Measurements from ENCODE around the gene CLBA1.
"Not testable (repeated sequence)": the region's sequence is repeated elsewhere in the genome, so short reads cannot be mapped to it uniquely, and the experiment has no call there.

CLBA1 gene

DNA sequence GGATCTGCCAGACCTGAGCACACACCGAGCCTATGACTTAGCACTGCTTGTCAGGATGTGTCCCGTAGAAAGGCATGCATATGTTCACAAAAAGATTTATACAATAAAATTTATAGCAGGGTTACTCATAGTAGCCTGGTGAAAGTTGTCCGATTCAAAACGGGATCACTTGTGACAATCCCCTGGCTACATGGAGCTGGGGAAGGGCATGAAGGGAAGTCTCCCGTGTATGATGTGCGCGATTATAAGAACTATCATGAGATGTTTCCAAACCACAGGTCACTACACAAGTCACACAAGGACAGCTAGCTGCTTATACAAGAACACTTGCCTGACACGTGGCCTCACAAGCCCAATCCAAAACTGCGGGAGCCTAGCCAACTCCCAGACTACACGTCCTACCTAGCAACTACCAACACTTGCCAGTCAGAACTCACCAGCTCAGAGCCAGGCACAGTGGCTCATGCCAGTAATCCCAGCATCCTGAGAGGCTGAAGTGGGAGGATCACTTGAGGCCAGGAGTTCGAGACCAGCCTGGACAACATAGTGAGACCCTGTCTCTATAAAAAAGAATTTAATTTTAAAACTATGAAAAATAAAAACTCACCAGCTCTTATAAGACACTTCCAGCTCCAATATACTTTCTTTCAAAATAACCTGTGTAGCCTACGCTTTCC, 42.8 kb downstream of the CLBA1 start:
- FAIRE-seq (no peak), DNase-seq (ENCODE audit: insufficient read length) (no peak)
- no peak for TF ChIP-seq TAF1 (IDR thresholded peaks at IDR 0.05; ENCODE audit: borderline replicate concordance, low read depth, low read length)
- TF ChIP-seq POLR2A (IDR thresholded peaks at IDR 0.05; ENCODE audit: low read depth, low read length): no peak
- no peak for TF ChIP-seq POLR2AphosphoS5 (IDR thresholded peaks at IDR 0.05; ENCODE audit: low read depth, low read length)

- no peak for TF ChIP-seq TAF1 (IDR thresholded peaks at IDR 0.05; ENCODE audit: borderline replicate concordance, low read depth, low read length)
- TF ChIP-seq POLR2AphosphoS5 (IDR thresholded peaks at IDR 0.05; ENCODE audit: low read depth, low read length): no peak
- no peak for TF ChIP-seq POLR2A (IDR thresholded peaks at IDR 0.05; ENCODE audit: low read depth, low read length)
- FAIRE-seq (no peak), DNase-seq (ENCODE audit: insufficient read length) (no peak)
Observed at GRCh38 chr14:105029402-105029801, 43.8 kb downstream of the CLBA1 start.

DNA sequence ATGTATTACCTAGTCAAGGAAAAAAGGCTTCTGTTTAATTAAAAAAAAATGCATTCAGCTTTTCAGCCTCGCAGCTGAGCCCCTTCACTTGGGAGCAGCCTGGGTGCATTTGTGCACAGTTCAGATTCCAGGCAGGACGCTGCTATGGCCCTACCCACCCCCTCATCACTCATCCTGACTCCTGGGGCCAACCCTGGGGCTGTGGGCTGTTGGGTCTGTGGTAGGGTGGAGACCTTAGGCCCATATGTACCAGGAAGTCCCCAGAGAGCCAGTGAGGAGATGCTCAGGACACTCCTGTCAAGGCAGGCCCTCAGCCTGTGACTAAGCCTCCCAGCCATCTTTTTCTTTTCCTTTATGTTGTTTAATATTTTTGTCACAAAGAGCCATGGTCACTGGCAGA, 44.6 kb downstream of the CLBA1 start:
- no peak for DNase-seq (ENCODE audit: insufficient read length)
- TF ChIP-seq POLR2A (IDR thresholded peaks at IDR 0.05; ENCODE audit: low read depth, low read length) (no peak), TAF1 (IDR thresholded peaks at IDR 0.05; ENCODE audit: borderline replicate concordance, low read depth, low read length) (no peak), POLR2AphosphoS5 (IDR thresholded peaks at IDR 0.05; ENCODE audit: low read depth, low read length) (no peak)
- FAIRE-seq: no peak

DNA sequence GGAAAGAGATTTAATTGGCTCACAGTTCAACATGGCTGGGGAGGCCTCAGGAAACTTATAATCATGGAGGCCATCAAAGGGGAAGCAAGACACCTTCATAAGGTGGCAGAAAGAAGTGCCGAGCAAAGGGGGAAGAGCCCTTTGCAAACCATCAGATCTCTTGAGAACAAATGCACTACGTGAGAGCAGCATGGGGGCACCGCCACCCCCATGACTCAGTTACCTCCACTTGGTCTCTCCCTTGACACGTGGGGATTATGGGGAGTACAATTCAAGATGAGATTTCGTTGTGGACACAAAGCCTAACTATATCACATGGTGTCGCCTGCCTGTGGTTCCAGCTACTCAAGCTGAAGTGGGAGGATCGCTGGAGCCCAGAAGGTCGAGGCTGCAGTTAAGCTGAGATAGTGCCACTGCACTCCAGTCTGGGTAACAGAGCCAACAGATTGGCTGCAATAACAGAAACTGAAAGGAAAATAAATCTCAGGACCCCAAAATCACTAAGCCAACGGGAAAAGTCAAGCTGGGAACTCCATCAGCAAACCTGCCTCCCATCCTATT, 45.3 kb downstream of the CLBA1 start:
- FAIRE-seq: no peak
- TF ChIP-seq TAF1 (IDR thresholded peaks at IDR 0.05; ENCODE audit: borderline replicate concordance, low read depth, low read length) (no peak), POLR2A (IDR thresholded peaks at IDR 0.05; ENCODE audit: low read depth, low read length) (no peak), POLR2AphosphoS5 (IDR thresholded peaks at IDR 0.05; ENCODE audit: low read depth, low read length) (no peak)
- no peak for DNase-seq (ENCODE audit: insufficient read length)

DNA sequence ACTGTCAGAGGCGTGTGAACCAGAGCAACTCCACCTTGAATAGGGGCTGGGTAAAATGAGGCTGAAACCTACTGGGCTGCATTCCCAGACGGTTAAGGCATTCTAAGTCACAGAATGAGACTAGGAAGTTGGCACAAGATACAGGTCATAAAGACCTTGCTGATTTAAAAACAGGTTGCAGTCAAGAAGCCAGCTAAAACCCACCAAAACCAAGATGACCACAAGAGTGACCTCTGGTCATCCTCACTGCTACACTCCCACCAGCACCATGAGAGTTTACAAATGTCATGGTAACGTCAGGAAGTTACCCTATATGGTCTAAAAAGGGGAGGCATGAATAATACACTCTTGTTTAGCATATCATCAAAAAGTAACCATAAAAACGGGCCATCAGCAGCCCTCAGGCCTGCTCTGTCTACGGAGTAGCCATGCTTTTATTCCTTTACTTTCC, 46.9 kb downstream of the CLBA1 start:
- not testable (repeated sequence) for DNase-seq (ENCODE audit: insufficient read length); FAIRE-seq

GRCh38 chr14:105033412-105033900, 47.9 kb downstream of the CLBA1 start:
- not testable (repeated sequence) for FAIRE-seq; DNase-seq (ENCODE audit: insufficient read length)

GRCh38 chr14:105034315-105035039, 48.9 kb downstream of the CLBA1 start:
- DNase-seq (ENCODE audit: insufficient read length) (no peak), FAIRE-seq (no peak)
- TF ChIP-seq POLR2A (IDR thresholded peaks at IDR 0.05; ENCODE audit: low read depth, low read length) (no peak), TAF1 (IDR thresholded peaks at IDR 0.05; ENCODE audit: borderline replicate concordance, low read depth, low read length) (no peak), POLR2AphosphoS5 (IDR thresholded peaks at IDR 0.05; ENCODE audit: low read depth, low read length) (no peak)

DNA sequence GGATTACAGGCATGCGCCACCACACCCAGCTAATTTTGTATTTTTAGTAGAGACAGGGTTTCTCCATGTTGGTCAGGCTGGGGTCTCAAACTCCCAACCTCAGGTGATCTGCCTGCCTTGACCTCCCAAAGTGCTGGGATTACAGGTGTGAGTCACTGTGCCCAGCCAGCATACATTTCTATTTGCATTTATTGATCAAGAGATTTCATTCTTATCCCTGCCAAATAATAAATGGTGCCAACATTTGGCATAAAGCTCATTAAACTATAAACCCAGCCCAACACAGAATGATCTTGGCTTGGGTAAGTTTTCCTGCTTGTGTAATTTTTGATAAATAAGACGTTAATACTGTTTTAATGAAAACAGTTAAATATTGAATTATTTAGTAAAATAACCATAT, 50.0 kb downstream of the CLBA1 start:
- not testable (repeated sequence) for DNase-seq (ENCODE audit: insufficient read length); FAIRE-seq

DNA sequence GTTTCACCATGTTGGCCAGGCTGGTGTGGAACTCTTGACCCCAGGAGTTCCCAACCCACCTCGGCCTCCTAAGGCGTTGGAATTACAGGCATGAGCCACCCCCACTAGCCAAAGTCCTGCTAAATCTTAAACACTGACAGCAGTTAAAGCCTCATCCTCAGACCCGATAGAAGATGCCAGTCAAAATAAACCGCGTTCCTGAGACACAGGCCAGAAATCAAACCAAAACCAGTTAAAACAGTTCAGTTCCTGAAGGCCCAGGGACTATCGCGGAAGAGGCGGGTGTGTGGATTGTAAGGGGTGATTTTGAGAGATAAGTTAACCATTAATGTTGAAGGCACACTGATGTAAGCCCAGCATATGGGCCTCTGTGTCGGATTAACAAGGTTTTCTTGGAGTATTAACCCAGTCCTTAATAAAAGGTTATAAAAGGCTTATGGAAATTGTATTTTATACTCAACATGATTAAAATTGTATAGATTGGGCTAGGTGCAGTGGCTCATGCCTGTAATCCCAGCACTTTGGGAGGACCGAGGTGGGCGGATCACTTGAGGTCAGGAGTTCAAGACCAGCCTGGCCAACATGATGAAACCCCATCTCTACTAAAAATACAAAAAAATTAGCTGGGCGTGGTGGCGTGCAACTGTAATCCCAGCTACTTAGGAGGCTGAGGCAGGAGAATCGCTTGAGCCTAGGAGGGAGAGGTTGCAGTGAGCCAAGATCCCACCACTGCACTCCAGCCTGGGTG, 54.0 kb downstream of the CLBA1 start:
- DNase-seq (ENCODE audit: insufficient read length) (no peak), FAIRE-seq (no peak)
- no peak for TF ChIP-seq POLR2AphosphoS5 (IDR thresholded peaks at IDR 0.05; ENCODE audit: low read depth, low read length)

GRCh38 chr14:105041841-105042765, 56.5 kb downstream of the CLBA1 start:
- FAIRE-seq: no peak
- TF ChIP-seq POLR2A (IDR thresholded peaks at IDR 0.05; ENCODE audit: low read depth, low read length): 0 out of 2 replicates have a peak, but pooled peaks have one; percentile 16
- no peak for TF ChIP-seq TAF1 (IDR thresholded peaks at IDR 0.05; ENCODE audit: borderline replicate concordance, low read depth, low read length)
- DNase-seq (ENCODE audit: insufficient read length): no peak

DNA sequence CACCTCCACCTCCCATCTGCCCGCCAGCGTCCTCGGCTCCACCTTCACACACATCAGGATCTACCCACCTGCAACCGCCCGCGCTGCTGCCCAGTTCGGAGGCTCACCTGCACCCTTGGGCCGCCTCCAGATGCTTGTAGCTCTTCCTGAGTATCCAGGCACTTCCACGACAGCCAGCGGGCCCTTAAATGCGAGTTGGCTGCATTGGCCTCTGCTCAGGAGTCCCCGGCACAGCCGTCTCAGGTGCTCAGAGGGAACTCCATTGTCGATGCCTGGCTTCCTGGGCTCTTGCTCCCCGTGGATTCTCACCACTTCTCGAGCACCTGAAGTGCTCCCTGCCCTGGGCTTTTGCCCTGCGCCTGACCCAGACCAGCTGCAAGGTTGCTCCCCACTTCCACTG, 57.2 kb downstream of the CLBA1 start:
- TF ChIP-seq POLR2AphosphoS5 (IDR thresholded peaks at IDR 0.05; ENCODE audit: low read depth, low read length): no peak
- TF ChIP-seq POLR2A (IDR thresholded peaks at IDR 0.05; ENCODE audit: low read depth, low read length): no peak
- no peak for TF ChIP-seq TAF1 (IDR thresholded peaks at IDR 0.05; ENCODE audit: borderline replicate concordance, low read depth, low read length)
- FAIRE-seq (no peak), DNase-seq (ENCODE audit: insufficient read length) (no peak)
